HepG2 (cell line): ENCODE data around the gene MLLT11. TPM values are rescaled to one million over a fixed set of nuclear protein-coding genes. Genes with fewer than 3 reads are reported as not detected.

ENCODE experiments used
- ATAC-seq: fragments of 200-7000 bp; cut with Tn5 transposase; 3 replicates; pipeline ENCODE4 v1.9.1; 2020; ENCODE audit warnings: mild to moderate bottlenecking, moderate library complexity
- BruUV-seq: library from RNA; stranded (reverse); fragments of 400-500 nt; replicated peaks from 2 replicates; lab custom pipeline; 2021; lab: Mats Ljungman, UMichigan
- CTCF ChIA-PET: fragments of 300-600 bp; formaldehyde crosslinking; extraction: SDS; loops from one replicate; lab custom pipeline; 2021; ENCODE audit warnings: low total read pairs, inconsistent platforms, low intra/inter-chr PET ratio; lab: Yijun Ruan, JAX
- POLR2A ChIA-PET: fragments of 350-600 bp; sonication (Branson Sonifier 250); formaldehyde crosslinking; loops from one replicate; lab custom pipeline; 2020; ENCODE audit warnings: antibody characterized with exemption, inconsistent platforms; lab: Yijun Ruan, JAX
- DNase-seq: peaks from one replicate; pipeline ENCODE4 v3.0.0-alpha.2; 2015; ENCODE audit warnings: low spot score
- FAIRE-seq: peaks from 3 replicates; lab custom pipeline; 2011; peaks lifted over from hg19 to GRCh38; lab: Jason Lieb, UNC
- H2AFZ ChIP-seq: one replicate; pipeline ENCODE4 v1.6.1; 2011; ENCODE audit warnings: low read length, inconsistent platforms
- H3K27ac ChIP-seq: fragments of 300-600 bp; 3 replicates; pipeline ENCODE4 v1.8.0; 2011; ENCODE audit warnings: mixed run types, mild to moderate bottlenecking, mixed read lengths, low read length, inconsistent platforms; ENCODE audit not compliant: insufficient read depth; ENCODE audit errors: extremely low read length
- H3K27me3 ChIP-seq, 2 experiments: fragments of 200-600 bp in 1 of 2; 2 replicates in 1 of 2; 3 replicates in 1 of 2; pipeline versions ENCODE4 v1.6.0 to v1.8.0; 2011; ENCODE audit warnings: low read length in 2 of 2, mild to moderate bottlenecking in 2 of 2, moderate library complexity in 2 of 2, inconsistent platforms in 1 of 2; ENCODE audit not compliant: insufficient read depth in 2 of 2, control insufficient read depth in 1 of 2
- H3K36me3 ChIP-seq, 2 experiments: fragments of 200-600 bp in 1 of 2; replicated peaks in 1 of 2; 2 replicates in 1 of 2; 3 replicates in 1 of 2; pipeline versions ENCODE4 v1.5.1 to v1.8.0; 2011; ENCODE audit warnings: low read length in 2 of 2, inconsistent platforms in 1 of 2; ENCODE audit not compliant: insufficient read depth in 2 of 2, control insufficient read depth in 1 of 2
- H3K4me1 ChIP-seq: 2 replicates; pipeline ENCODE4 v1.5.1; 2012; ENCODE audit warnings: low read length, inconsistent platforms; ENCODE audit not compliant: insufficient read depth
- H3K4me2 ChIP-seq: 2 replicates; pipeline ENCODE4 v1.6.0; 2011; ENCODE audit warnings: low read depth, low read length, inconsistent platforms
- H3K4me3 ChIP-seq, 3 experiments: fragments of 200-600 bp in 1 of 3; sonication (generic), shearing (Covaris generic) in 1 of 3; replicated peaks in 1 of 3; 2 replicates each; pipeline ENCODE4 v1.5.1; 2011 to 2016; ENCODE audit warnings: low read length in 3 of 3, inconsistent platforms in 2 of 3, low read depth in 2 of 3, mild to moderate bottlenecking in 2 of 3, control low read depth in 1 of 3, mixed read lengths in 1 of 3; ENCODE audit not compliant: insufficient read depth in 1 of 3
- H3K79me2 ChIP-seq: one replicate; pipeline ENCODE4 v1.6.1; 2011; ENCODE audit warnings: low read length, inconsistent platforms; ENCODE audit not compliant: insufficient read depth
- H3K9ac ChIP-seq: 2 replicates; pipeline ENCODE4 v1.6.0; 2011; ENCODE audit warnings: mild to moderate bottlenecking, low read depth, low read length, inconsistent platforms; ENCODE audit not compliant: insufficient read depth
- H3K9me3 ChIP-seq: 2 replicates; pipeline ENCODE4 v1.5.1; 2012; ENCODE audit warnings: mild to moderate bottlenecking, low read length
- H4K20me1 ChIP-seq: 2 replicates; pipeline ENCODE4 v1.6.0; 2011; ENCODE audit warnings: inconsistent platforms, mild to moderate bottlenecking, low read length, moderate library complexity; ENCODE audit not compliant: insufficient read depth
- FOXC1 ChIP-seq: sonication (generic); formaldehyde crosslinking; IDR thresholded peaks from 2 replicates; pipeline ENCODE4 v1.8.0; 2022; ENCODE audit warnings: mild to moderate bottlenecking, missing genetic modification reagents, borderline replicate concordance
- HNRNPH1 ChIP-seq: fragments of 200-400 bp; formaldehyde crosslinking; optimal IDR thresholded peaks from 2 replicates; pipeline ENCODE3; 2017; ENCODE audit warnings: mild to moderate bottlenecking, low read depth, low read length
- NBN ChIP-seq: fragments of 450-650 bp; conservative IDR thresholded peaks from 2 replicates; pipeline ENCODE4 v1.6.1; 2017
- NFYB ChIP-seq: sonication (generic); formaldehyde crosslinking; IDR thresholded peaks from 2 replicates; pipeline ENCODE4 v1.4.0; 2020; ENCODE audit warnings: missing genetic modification reagents
- NKX3-1 ChIP-seq: sonication (generic); formaldehyde crosslinking; IDR thresholded peaks from 2 replicates; pipeline ENCODE4 v1.5.0; 2020; ENCODE audit warnings: missing genetic modification reagents
- PLRG1 ChIP-seq: fragments of 450-650 bp; conservative IDR thresholded peaks from 2 replicates; pipeline ENCODE4 v1.6.1; 2016
- SSRP1 ChIP-seq: IDR thresholded peaks from 2 replicates; pipeline ENCODE4 v1.6.1; 2016; ENCODE audit warnings: control low read depth
- TAF1 ChIP-seq: sonication (generic); formaldehyde crosslinking; IDR thresholded peaks from 2 replicates; pipeline ENCODE4 v1.4.0; 2020; ENCODE audit warnings: missing genetic modification reagents
- ZFAT ChIP-seq: sonication (generic); formaldehyde crosslinking; conservative IDR thresholded peaks from 2 replicates; pipeline ENCODE4 v1.8.1; 2023; ENCODE audit warnings: missing genetic modification reagents, inconsistent platforms
- ZNF136 ChIP-seq: sonication (generic); formaldehyde crosslinking; IDR thresholded peaks from 2 replicates; pipeline ENCODE4 v1.8.1; 2022; ENCODE audit warnings: low read depth, mild to moderate bottlenecking, moderate library complexity, missing genetic modification reagents
- ZNF180 ChIP-seq: sonication (generic); formaldehyde crosslinking; IDR thresholded peaks from 2 replicates; pipeline ENCODE4 v1.4.0; 2020; ENCODE audit warnings: low read depth, missing genetic modification reagents, borderline replicate concordance
- ZNF333 ChIP-seq: sonication (generic); formaldehyde crosslinking; IDR thresholded peaks from 2 replicates; pipeline ENCODE4 v1.4.0; 2020; ENCODE audit warnings: mild to moderate bottlenecking, missing genetic modification reagents, borderline replicate concordance
- ZNF646 ChIP-seq: sonication (generic); formaldehyde crosslinking; IDR thresholded peaks from 2 replicates; pipeline ENCODE4 v1.9.0; 2021; ENCODE audit warnings: mild to moderate bottlenecking, missing genetic modification reagents
- ZNF687 ChIP-seq: sonication (generic); formaldehyde crosslinking; IDR thresholded peaks from 2 replicates; pipeline ENCODE4 v1.5.1; 2020; ENCODE audit warnings: mild to moderate bottlenecking, missing genetic modification reagents, moderate library complexity
- WGBS: methylation state at CpG from one replicate; pipeline ENCODE4 v1.1.6; 2017; ENCODE audit warnings: low lambda C conversion rate; 5-methylcytosine and 5-hydroxymethylcytosine counted together
- in situ Hi-C: cut with HindIII; loops from 2 replicates; pipeline ENCODE4 v1.10.0; 2017; ENCODE audit warnings: low pct_unique_long_range_greater_than_20kb; ENCODE audit not compliant: extremely low pct_ligation_motif_present
- intact Hi-C: fragments of 100-400 bp; cut with micrococcal nuclease; formaldehyde crosslinking; loops from one replicate; pipeline ENCODE4 v1.10.0; 2022; ENCODE audit not compliant: unreplicated experiment
- polyA plus RNA-seq, 8 experiments: library from polyadenylated mRNA; depleted of rRNA in 3 of 8; stranded (reverse) in 7 of 8; unstranded in 1 of 8; fragments of >200 nt; fragmentation: Illumina TruSeq in 4 of 8; extraction: Trizol in 4 of 8; gene quantifications; 2 replicates each; pipeline versions ENCODE4 v1.2.1 to v1.2.3, GENCODE V29; 2011 to 2016; ENCODE audit warnings: low read depth in 4 of 8, missing spikeins in 1 of 8, mixed read lengths in 1 of 8; ENCODE audit not compliant: insufficient read depth in 1 of 8
- total RNA-seq, 5 experiments: library from RNA; depleted of rRNA; stranded (reverse); fragments of >200 nt; fragmentation: Illumina TruSeq; extraction: Trizol; gene quantifications; 2 replicates each; pipeline ENCODE4 v1.2.3, GENCODE V29; 2016; ENCODE audit warnings: low read depth in 1 of 5

Gene MLLT11
- total and polyA plus RNA-seq, 2 of the 13 experiments (the other 11 are each of a cell fraction or from before 2014, with no cell fraction given) = 0.21 to 0.22 TPM

DNA sequence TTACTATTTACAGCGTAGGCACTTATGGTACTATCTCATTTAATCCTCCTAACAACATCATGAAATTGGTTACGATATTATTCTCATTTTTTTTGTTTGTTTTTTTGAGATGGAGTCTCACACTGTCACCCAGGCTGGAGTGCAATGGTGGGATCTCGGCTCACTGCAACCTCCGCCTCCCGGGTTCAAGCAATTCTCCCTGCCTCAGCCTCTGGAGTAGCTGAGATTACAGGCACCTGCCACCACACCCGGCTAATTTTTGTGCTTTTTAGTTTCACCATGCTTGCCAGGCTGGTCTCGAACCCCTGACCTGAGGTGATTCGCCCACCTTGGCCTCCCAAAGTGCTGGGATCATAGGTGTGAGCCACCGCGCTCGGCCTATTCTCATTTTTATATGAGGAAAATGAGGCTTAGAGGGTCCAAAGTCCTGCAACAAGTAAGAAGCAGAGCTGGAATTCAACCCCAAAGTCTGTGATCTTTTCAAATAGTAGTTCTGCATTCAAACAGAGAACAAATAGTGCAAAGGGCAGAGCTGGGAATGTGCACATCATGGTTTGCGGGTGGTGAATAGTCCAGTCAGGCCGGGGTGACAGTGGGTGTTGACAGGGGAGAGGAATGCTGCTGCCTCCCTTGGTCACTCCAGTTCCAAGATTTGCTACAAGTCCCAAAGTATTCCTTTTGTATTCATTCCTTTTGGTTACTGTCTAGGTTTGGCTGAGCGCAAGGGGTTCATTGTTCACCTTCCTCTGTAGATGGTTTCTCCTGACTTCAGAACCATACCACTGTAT lies 47.3 kb upstream of the MLLT11 start:
- Histone ChIP-seq H3K79me2 (peaks cover 20% of the 10 kb centered on the region), H3K27ac (peak overlapping the region; percentile 99), H3K9me3 (no peaks in the 10 kb centered on the region), H3K27me3 (no peaks in the 10 kb centered on the region; a peak in 1 of 5 replicates), H4K20me1 (no peaks in the 10 kb centered on the region), H3K36me3 (no peaks in the 10 kb centered on the region; a peak in 1 of 5 replicates), H3K9ac (peak overlapping the region; percentile 78), H3K4me1 (peaks cover 62% of the 10 kb centered on the region), H3K4me3 (peak overlapping the region; percentile 18 to 44 (median 39); a peak in 5 of 6 replicates), H2AFZ (no peak overlapping the region), H3K4me2 (peak overlapping the region; percentile 80)
- ATAC-seq (peak; percentile 93), FAIRE-seq (peak; percentile 94), DNase-seq (peak; percentile 98)
- intact Hi-C loops (loop anchor here (2.0 to 5.0 kb wide), 2 partner anchors 46 to 134 kb away; partner anchors contain the start of genes CDC42SE1 and SEMA6C), in situ Hi-C loops (no loop called here)
- ChIA-PET CTCF (interaction anchor here (0.8 to 1.3 kb wide), 2 partner anchors 11 to 33 kb away, joined by 3 to 6 read pairs; no protein-coding TSS in a partner anchor), POLR2A (interaction anchor here (0.6 to 4.0 kb wide), 17 partner anchors 10 to 433 kb away, joined by 3 to 21 read pairs (median 4); partner anchors contain the start of genes ANXA9, C1orf56, CDC42SE1 and CERS2)
- 18% methylated on average over 14 of the region's 14 CpGs for WGBS
- BruUV-seq = no TSS peak
- TF ChIP-seq NFYB (CRISPR knock-in tag) (no peak), ZNF180 (no peak), SSRP1 (CRISPR knock-in tag) (no peak), NBN (no peak), ZNF333 (CRISPR knock-in tag) (no peak), ZNF646 (CRISPR knock-in tag) (no peak), NKX3-1 (CRISPR knock-in tag) (no peak), ZNF687 (CRISPR knock-in tag) (peak; percentile 62), FOXC1 (CRISPR knock-in tag) (no peak), PLRG1 (no peak), ZFAT (CRISPR knock-in tag) (no peak), ZNF136 (peak; percentile 97), TAF1 (CRISPR knock-in tag) (peak; percentile 47; the same call in 1 of the 2 replicates), HNRNPH1 (no peak)
